Activated CD8-positive, alpha-beta memory T cell treated with anti-CD3 and anti-CD28 coated beads, Interleukin-2, amount 10 ng/mL, durations not matched to agents 7 days and 5 days (primary cell): ENCODE data around the gene UBFD1. TPM values are rescaled to one million over a fixed set of nuclear protein-coding genes. Genes with fewer than 3 reads are reported as not detected.
"Not testable (repeated sequence)": the region's sequence is repeated elsewhere in the genome, so short reads cannot be mapped to it uniquely, and the experiment has no call there.

Experiments used
- ATAC-seq: fragments of 150-1000 bp; cut with Tn5 transposase; one replicate; pipeline ENCODE4 v1.10.0; 2021; ENCODE audit warnings: moderate library complexity
- CTCF ChIA-PET: fragments of 350-600 bp; sonication (Branson Sonifier 250); formaldehyde crosslinking; loops from one replicate; lab custom pipeline; 2021; ENCODE audit warnings: antibody characterized with exemption; lab: Charles Lee
- DNase-seq: peaks from one replicate; pipeline ENCODE4 v3.0.0-alpha.2; 2020
- H3K27ac Mint-ChIP-seq: one replicate; pipeline ENCODE4 v1.8.0; 2021; ENCODE audit warnings: mild to moderate bottlenecking, mixed read lengths
- H3K27me3 Mint-ChIP-seq: one replicate; pipeline ENCODE4 v1.8.0; 2021; ENCODE audit warnings: mixed read lengths
- H3K36me3 Mint-ChIP-seq: one replicate; pipeline ENCODE4 v1.8.0; 2021; ENCODE audit warnings: mild to moderate bottlenecking, mixed read lengths
- H3K4me1 Mint-ChIP-seq: one replicate; pipeline ENCODE4 v1.8.0; 2021; ENCODE audit warnings: mixed read lengths
- H3K4me3 Mint-ChIP-seq: one replicate; pipeline ENCODE4 v1.8.0; 2021; ENCODE audit warnings: mild to moderate bottlenecking, moderate library complexity, mixed read lengths
- H3K9me3 Mint-ChIP-seq: one replicate; pipeline ENCODE4 v1.8.0; 2022; ENCODE audit warnings: low read depth, mixed read lengths
- total RNA-seq, 2 experiments: library from RNA; stranded (reverse); gene quantifications; one replicate each; pipeline ENCODE4 v1.2.3, GENCODE V29; 2021

UBFD1 gene
- 10 to 100 TPM; 46.1 to 64.7 TPM for total RNA-seq

- H3K4me3 Mint-ChIP-seq: peak within 1 kb of the TSS; percentile 92
- CTCF ChIA-PET: interaction anchor here (0.7 to 3.4 kb wide), 16 partner anchors 19 to 947 kb away, joined by 3 to 18 read pairs (median 4); partner anchors contain the start of genes DCTN5, NDUFAB1 and PALB2
- DNase-seq (peak; percentile 98), ATAC-seq (peak; percentile 93)
- peaks cover 44% of the 10 kb centered on the region for H3K4me1 Mint-ChIP-seq
- peaks cover 17% of the 10 kb centered on the region for H3K36me3 Mint-ChIP-seq
- H3K27me3 Mint-ChIP-seq: no peaks in the 10 kb centered on the region
- no peaks in the 10 kb centered on the region for H3K9me3 Mint-ChIP-seq
- H3K27ac Mint-ChIP-seq: peak within 1 kb of the TSS; percentile 84
Measured at GRCh38 chr16:23556881-23557778, at the start of gene UBFD1, which contains the start of gene EARS2. UBFD1 (plus strand) TSS chr16:23557727; CDS start chr16:23557743, 16 bp downstream. EARS2 (minus strand) TSS chr16:23557350; CDS start chr16:23557343, 7 bp downstream.

DNA sequence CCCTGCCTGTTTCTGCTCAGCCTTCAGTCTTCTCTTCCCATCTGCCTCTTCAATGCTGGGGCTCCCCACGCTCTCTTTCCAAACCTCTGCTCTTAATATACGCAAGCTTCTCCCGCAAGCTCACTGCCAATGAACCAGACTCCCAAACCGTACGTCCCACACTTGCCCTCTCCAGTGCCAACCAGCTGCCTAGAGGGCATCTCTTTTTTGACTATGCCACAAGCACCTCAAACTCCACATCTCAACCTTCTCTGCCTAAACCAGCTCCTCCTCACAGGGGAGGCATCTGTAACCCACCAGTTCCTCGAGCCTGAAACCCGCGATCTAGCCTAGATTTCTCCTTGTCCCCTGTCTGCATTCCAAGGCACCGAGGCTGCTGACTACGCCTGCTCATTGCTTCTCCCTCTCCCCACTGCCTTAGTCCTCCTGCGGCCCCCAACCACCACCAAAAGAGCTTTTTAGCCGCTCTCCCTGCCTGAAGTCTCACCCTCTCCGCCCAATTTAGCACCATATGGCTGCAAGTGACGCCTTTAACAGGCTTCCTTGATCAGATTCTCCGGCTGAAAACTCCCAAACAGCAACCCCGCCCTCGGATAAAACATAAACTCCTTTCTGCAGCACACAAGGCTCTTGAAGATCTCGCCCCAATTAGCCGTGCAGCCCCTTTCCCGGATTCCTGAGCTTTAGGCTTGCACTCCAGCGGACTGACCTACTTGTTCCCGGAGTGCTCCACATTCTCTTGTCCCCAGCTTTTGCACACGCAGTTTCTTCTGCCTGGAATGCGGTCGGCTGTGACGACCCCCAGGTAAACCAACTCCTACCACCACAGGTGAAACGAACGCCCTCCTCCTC is 48.7 kb upstream of the UBFD1 start:
- Mint-ChIP-seq H3K27ac (peak overlapping the region; percentile 79), H3K36me3 (peaks cover 28% of the 10 kb centered on the region), H3K4me1 (peaks cover 67% of the 10 kb centered on the region), H3K4me3 (peak overlapping the region; percentile 80), H3K27me3 (no peaks in the 10 kb centered on the region), H3K9me3 (no peaks in the 10 kb centered on the region)
- CTCF ChIA-PET: interaction anchor here (0.6 to 1.2 kb wide), 2 partner anchors 49 to 88 kb away, joined by 3 read pairs; partner anchors contain the start of gene UBFD1
- ATAC-seq (no peak), DNase-seq (no peak)

- H3K9me3 Mint-ChIP-seq: no peaks in the 10 kb centered on the region
- CTCF ChIA-PET: interaction anchor here (1.0 to 1.1 kb wide), 2 partner anchors 47 to 74 kb away, joined by 3 to 4 read pairs; no protein-coding TSS in a partner anchor
- H3K27ac Mint-ChIP-seq: peak overlapping the region; percentile 79
- peak overlapping the region; percentile 80 for H3K4me3 Mint-ChIP-seq
- no peak for ATAC-seq
- H3K4me1 Mint-ChIP-seq: peaks cover 67% of the 10 kb centered on the region
- no peaks in the 10 kb centered on the region for H3K27me3 Mint-ChIP-seq
- peaks cover 31% of the 10 kb centered on the region for H3K36me3 Mint-ChIP-seq
- no peak for DNase-seq
Measured at GRCh38 chr16:23509441-23509754, 48.1 kb upstream of the UBFD1 start.

DNA sequence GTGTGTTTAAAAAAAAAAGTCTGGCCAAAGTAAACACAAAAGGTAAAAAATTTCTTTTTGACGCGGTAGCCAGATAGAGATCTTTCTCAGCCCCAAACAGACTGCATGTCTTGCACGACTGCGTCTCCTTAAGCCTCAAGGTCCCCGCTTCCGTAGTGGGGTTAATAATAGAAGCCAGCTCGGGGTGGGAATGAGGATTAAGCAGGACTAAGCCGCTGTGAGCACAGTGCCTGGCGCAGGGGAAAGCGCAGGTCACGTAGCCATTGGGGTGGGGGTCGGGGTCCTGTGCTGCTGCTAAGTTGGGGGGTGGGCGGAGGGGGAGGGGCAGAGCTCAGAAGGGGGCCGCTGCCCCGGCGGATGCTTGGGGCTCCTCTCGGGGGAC is 47.8 kb upstream of the UBFD1 start:
- ATAC-seq: peak; percentile 40
- no peaks in the 10 kb centered on the region for H3K9me3 Mint-ChIP-seq
- CTCF ChIA-PET: interaction anchor here (1.0 to 1.1 kb wide), 2 partner anchors 47 to 75 kb away, joined by 3 to 4 read pairs; no protein-coding TSS in a partner anchor
- no peaks in the 10 kb centered on the region for H3K27me3 Mint-ChIP-seq
- H3K27ac Mint-ChIP-seq: peak overlapping the region; percentile 79
- H3K4me3 Mint-ChIP-seq: peak overlapping the region; percentile 80
- peaks cover 67% of the 10 kb centered on the region for H3K4me1 Mint-ChIP-seq
- peaks cover 34% of the 10 kb centered on the region for H3K36me3 Mint-ChIP-seq
- DNase-seq: peak; percentile 71

- CTCF ChIA-PET: interaction anchor here (1.0 to 1.1 kb wide), 2 partner anchors 46 to 75 kb away, joined by 3 to 4 read pairs; no protein-coding TSS in a partner anchor
- peaks cover 67% of the 10 kb centered on the region for H3K4me1 Mint-ChIP-seq
- no peaks in the 10 kb centered on the region for H3K27me3 Mint-ChIP-seq
- H3K4me3 Mint-ChIP-seq: peak within 1 kb of the TSS; percentile 80
- H3K27ac Mint-ChIP-seq: peak within 1 kb of the TSS; percentile 79
- no peaks in the 10 kb centered on the region for H3K9me3 Mint-ChIP-seq
- DNase-seq (peak; percentile 85), ATAC-seq (peak; percentile 91)
- peaks cover 36% of the 10 kb centered on the region for H3K36me3 Mint-ChIP-seq
Measured at GRCh38 chr16:23510164-23510914, 47.2 kb upstream of the UBFD1 start, which contains the start of gene GGA2. GGA2 (minus strand) TSS chr16:23510494; CDS start chr16:23510411, 83 bp downstream.

DNA sequence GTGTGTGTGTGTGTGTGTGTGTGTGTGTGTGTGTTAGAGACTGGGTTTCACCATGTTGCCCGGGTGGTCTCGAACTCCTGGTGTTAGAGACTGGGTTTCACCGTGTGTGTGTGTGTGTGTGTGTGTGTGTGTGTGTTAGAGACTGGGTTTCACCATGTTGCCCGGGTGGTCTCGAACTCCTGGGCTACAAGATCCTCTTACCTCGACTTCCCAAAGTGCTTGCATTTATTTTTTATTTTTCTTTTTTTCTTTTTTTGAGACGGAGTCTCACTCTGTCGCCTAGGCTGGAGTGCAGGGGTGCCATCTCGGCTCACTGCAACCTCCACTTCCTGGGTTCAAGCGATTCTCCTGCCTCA is 46.6 kb upstream of the UBFD1 start:
- DNase-seq, H3K9me3 Mint-ChIP-seq, H3K27me3 Mint-ChIP-seq, ATAC-seq, CTCF ChIA-PET: not testable (repeated sequence)
- Mint-ChIP-seq H3K4me1 (peaks cover 66% of the 10 kb centered on the region), H3K36me3 (peaks cover 36% of the 10 kb centered on the region), H3K4me3 (peak overlapping the region; percentile 80), H3K27ac (peak overlapping the region; percentile 77)

DNA sequence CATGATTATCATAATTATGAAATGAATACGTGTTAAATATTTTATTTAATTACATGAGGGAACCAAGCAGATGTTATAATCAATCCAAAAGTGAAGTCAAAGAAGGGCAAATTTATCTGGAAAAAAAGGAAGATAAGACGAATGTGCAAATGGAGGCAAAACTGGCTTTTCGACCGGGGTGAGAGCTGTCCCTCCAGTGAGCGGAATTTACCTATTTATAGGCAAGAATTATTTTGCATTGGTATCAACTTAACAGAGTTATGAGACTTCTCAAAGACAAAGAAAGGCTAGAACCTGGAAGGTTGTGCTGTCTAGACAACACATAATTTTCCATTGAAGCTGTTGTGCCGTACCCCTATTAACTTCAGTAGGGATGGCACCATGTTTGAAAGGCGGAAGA is 45.8 kb upstream of the UBFD1 start:
- Mint-ChIP-seq H3K36me3 (peaks cover 34% of the 10 kb centered on the region), H3K4me1 (peaks cover 65% of the 10 kb centered on the region), H3K27me3 (no peaks in the 10 kb centered on the region), H3K27ac (no peak overlapping the region), H3K9me3 (no peaks in the 10 kb centered on the region), H3K4me3 (peak overlapping the region; percentile 60)
- DNase-seq (no peak), ATAC-seq (no peak)
- CTCF ChIA-PET: no interaction called here

DNA sequence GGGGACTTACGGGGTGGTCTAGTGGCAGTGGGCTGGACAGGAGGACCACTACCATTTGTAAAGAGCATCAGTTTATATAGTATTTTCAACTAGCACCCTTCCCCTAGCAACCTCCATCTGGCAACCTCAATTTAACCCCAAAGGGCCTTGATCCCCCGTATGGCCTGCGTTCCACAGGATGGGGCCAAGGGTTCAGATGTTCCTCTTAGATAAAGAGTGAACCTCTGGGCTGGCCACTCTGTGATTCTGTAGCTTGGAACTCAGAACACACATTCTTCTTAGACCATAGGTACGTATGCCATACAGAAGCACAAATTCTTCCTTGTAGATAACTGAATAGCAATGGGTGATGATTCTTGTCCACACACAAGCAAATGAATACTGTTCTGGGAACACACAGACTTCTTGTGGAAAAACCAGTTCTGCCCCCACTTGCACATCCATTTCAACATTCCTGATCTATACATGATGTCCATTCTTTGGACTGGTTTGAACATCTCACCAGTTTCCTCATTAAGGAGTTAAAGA is 45.3 kb upstream of the UBFD1 start:
- Mint-ChIP-seq H3K27ac (no peak overlapping the region), H3K4me1 (peaks cover 64% of the 10 kb centered on the region), H3K36me3 (peaks cover 30% of the 10 kb centered on the region), H3K9me3 (no peaks in the 10 kb centered on the region), H3K27me3 (no peaks in the 10 kb centered on the region), H3K4me3 (no peak overlapping the region)
- CTCF ChIA-PET: interaction anchor here (0.7 kb wide), 1 partner anchor 105 kb away, joined by 3 read pairs; no protein-coding TSS in a partner anchor
- ATAC-seq (no peak), DNase-seq (no peak)

- peak overlapping the region; percentile 37 for H3K4me3 Mint-ChIP-seq
- CTCF ChIA-PET: interaction anchor here (0.9 to 1.4 kb wide), 8 partner anchors 10 to 82 kb away, joined by 3 to 6 read pairs (median 3); partner anchors contain the start of gene UBFD1
- ATAC-seq (peak; percentile 43), DNase-seq (peak; percentile 82)
- peak overlapping the region; percentile 84 for H3K27ac Mint-ChIP-seq
- H3K27me3 Mint-ChIP-seq: no peaks in the 10 kb centered on the region
- H3K4me1 Mint-ChIP-seq: peaks cover 67% of the 10 kb centered on the region
- no peaks in the 10 kb centered on the region for H3K9me3 Mint-ChIP-seq
- H3K36me3 Mint-ChIP-seq: peaks cover 21% of the 10 kb centered on the region
Measured at GRCh38 chr16:23514381-23515152, 43.0 kb upstream of the UBFD1 start.

GRCh38 chr16:23515881-23516280 is 41.6 kb upstream of the UBFD1 start:
- CTCF ChIA-PET: interaction anchor here (0.7 to 1.4 kb wide), 7 partner anchors 10 to 81 kb away, joined by 3 to 6 read pairs (median 3); partner anchors contain the start of gene UBFD1
- H3K27ac Mint-ChIP-seq: peak overlapping the region; percentile 73
- peaks cover 23% of the 10 kb centered on the region for H3K36me3 Mint-ChIP-seq
- peaks cover 62% of the 10 kb centered on the region for H3K4me1 Mint-ChIP-seq
- H3K4me3 Mint-ChIP-seq: peak overlapping the region; percentile 8
- ATAC-seq (no peak), DNase-seq (no peak)
- no peaks in the 10 kb centered on the region for H3K9me3 Mint-ChIP-seq
- H3K27me3 Mint-ChIP-seq: no peaks in the 10 kb centered on the region

GRCh38 chr16:23516366-23517137 is 41.0 kb upstream of the UBFD1 start:
- H3K27me3 Mint-ChIP-seq: no peaks in the 10 kb centered on the region
- H3K9me3 Mint-ChIP-seq: no peaks in the 10 kb centered on the region
- ATAC-seq: peak; percentile 44
- CTCF ChIA-PET: interaction anchor here (0.6 to 1.0 kb wide), 3 partner anchors 12 to 330 kb away, joined by 3 to 5 read pairs (median 4); no protein-coding TSS in a partner anchor
- DNase-seq: peak; percentile 59
- H3K27ac Mint-ChIP-seq: peak overlapping the region; percentile 65
- H3K4me3 Mint-ChIP-seq: no peak overlapping the region
- H3K36me3 Mint-ChIP-seq: peaks cover 26% of the 10 kb centered on the region
- H3K4me1 Mint-ChIP-seq: peaks cover 59% of the 10 kb centered on the region
